ENCODE measurements around the gene FBXO30.

FBXO30 gene

DNA sequence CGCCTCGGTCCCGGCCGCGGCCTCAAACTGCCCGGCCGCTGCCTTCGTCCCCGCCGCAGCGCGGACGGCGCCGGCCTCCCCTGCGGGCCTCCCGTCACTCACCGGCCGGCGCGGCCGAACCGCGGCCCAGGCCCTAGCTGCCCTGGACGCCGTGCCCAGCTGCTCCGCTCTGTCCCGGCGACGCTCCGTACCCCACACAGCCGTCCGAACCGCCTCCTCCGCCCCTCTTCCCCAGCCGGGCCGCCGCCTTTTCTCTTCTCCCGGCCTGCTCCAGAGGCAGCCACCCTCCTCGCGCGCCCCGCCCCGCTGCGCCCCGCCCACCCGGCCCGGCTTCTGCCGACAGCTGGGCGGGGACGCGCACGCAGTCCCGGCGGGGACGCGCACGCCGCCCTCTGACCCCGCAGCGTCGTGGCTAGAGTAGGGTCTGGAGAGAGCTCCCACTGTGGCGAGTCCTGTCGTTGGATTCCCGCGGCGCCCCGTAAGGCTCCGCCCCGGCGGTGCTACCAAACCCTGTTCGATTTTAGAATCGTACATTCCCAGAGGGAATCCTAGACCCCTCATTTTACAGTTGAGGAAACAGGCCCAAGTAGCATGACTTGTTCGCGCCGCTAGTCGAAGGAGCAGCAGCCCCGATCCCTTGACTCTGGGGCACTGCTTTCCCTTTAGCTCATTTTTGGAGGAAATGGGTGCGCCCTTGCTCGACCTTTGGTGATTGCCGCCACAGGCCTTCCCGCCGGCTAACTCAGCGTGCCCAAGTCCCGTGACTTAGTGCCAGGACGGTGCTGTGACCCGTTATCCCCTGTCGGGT is at the start of gene FBXO30:
Gene FBXO30 (minus strand): TSS at position 295 of the 808 bp plus-strand sequence. CDS start 8,390 bp downstream, outside the sequence.
- no peaks in the 10 kb centered on the region for H3K9me3 ChIP-seq (ENCODE audit: control insufficient read depth, insufficient read depth, low read length)
- H3K9ac ChIP-seq (ENCODE audit: low read depth, low read length), result peak within 1 kb of the TSS; percentile 92
- peak within 1 kb of the TSS; percentile 87 for H3K4me3 ChIP-seq (ENCODE audit: low read depth, low read length)
- H3K27me3 ChIP-seq (ENCODE audit: control insufficient read depth, insufficient read depth, low read length), result no peaks in the 10 kb centered on the region
- H3K36me3 ChIP-seq (ENCODE audit: control insufficient read depth, insufficient read depth, low read length), result no peaks in the 10 kb centered on the region
- peaks cover 16% of the 10 kb centered on the region for H3K4me1 ChIP-seq (ENCODE audit: control insufficient read depth, insufficient read depth, low read length)

DNA sequence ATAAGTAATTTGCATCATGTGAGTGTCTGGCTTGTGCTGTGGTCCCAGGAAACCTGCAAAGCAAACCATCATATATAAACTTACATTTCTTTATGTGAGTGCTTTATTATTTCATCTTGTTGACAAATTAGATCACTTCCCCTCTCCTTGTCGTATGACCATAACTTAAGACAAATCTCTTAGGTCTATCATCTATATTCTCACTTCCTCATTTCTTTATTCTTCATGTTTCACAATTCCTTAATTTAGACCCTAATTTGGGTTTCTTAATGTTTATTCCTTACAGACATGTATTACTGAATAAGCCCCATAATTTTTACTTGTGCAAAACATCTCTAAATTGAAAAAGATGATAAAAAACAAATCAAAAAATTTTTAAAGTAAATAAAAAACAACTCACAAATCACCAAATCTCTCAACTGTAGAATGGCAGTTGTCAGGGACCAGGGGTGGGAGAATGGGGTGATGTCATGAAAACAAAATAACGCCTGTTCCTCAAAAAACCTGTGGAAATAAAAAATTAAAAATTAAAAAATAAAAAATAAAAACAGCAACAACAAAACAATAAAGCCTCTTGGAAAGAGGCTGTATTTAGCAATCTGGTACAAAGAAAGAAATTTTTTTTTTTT is 49.5 kb upstream of the FBXO30 start:
- H3K36me3 ChIP-seq (ENCODE audit: control insufficient read depth, insufficient read depth, low read length), result no peaks in the 10 kb centered on the region
- H3K9ac ChIP-seq (ENCODE audit: low read depth, low read length), result no peak overlapping the region
- H3K4me3 ChIP-seq (ENCODE audit: low read depth, low read length), result no peak overlapping the region
- no peaks in the 10 kb centered on the region for H3K9me3 ChIP-seq (ENCODE audit: control insufficient read depth, insufficient read depth, low read length)
- H3K27me3 ChIP-seq (ENCODE audit: control insufficient read depth, insufficient read depth, low read length), result no peaks in the 10 kb centered on the region
- no peaks in the 10 kb centered on the region for H3K4me1 ChIP-seq (ENCODE audit: control insufficient read depth, insufficient read depth, low read length)

DNA sequence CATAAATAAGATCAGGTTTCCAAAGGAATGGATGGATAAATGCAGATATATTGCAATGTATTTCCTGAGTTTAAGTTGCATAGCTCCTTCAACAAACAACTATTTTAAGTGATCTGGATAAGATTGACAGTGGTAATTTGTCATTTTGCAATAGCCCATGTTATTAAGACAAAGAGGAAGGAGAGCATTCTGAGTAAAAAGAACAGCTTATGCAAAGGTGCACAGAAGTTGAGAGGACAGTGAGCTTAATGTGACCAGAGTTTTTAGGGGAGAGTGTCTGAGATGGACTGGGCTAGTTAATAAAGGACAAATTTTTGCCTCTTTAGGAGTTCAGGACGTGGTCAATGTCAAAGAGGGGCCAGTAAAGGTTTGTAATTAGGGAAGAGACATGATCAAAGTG is 48.8 kb upstream of the FBXO30 start:
- no peaks in the 10 kb centered on the region for H3K36me3 ChIP-seq (ENCODE audit: control insufficient read depth, insufficient read depth, low read length)
- no peaks in the 10 kb centered on the region for H3K9me3 ChIP-seq (ENCODE audit: control insufficient read depth, insufficient read depth, low read length)
- H3K4me3 ChIP-seq (ENCODE audit: low read depth, low read length), result no peak overlapping the region
- no peaks in the 10 kb centered on the region for H3K27me3 ChIP-seq (ENCODE audit: control insufficient read depth, insufficient read depth, low read length)
- no peak overlapping the region for H3K9ac ChIP-seq (ENCODE audit: low read depth, low read length)
- no peaks in the 10 kb centered on the region for H3K4me1 ChIP-seq (ENCODE audit: control insufficient read depth, insufficient read depth, low read length)

- Histone ChIP-seq H3K4me1 (ENCODE audit: control insufficient read depth, insufficient read depth, low read length) (no peaks in the 10 kb centered on the region), H3K4me3 (ENCODE audit: low read depth, low read length) (no peak overlapping the region)
These were observed 46.0 kb upstream of the FBXO30 start for GRCh38 chr6:145860562-145860961.

DNA sequence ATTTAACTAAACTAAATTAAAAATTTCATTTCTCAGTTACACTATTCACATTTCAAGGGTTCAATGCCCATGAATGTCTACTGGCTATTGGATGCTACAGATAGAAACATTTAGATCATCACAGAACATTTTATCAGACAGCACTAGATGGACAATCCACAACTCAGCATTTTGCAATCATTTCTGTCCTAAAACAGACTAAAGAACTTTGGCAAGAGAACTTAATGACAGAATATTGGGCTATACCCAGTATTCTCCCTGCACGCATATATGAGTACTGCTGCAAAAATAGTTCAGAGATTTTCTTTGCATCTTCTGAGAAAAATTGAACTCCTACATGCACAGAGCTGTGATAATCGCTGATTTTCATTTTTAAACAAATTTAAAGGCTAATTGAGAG is 36.1 kb upstream of the FBXO30 start:
- H3K9ac ChIP-seq (ENCODE audit: low read depth, low read length), result no peak overlapping the region
- no peaks in the 10 kb centered on the region for H3K4me1 ChIP-seq (ENCODE audit: control insufficient read depth, insufficient read depth, low read length)
- H3K36me3 ChIP-seq (ENCODE audit: control insufficient read depth, insufficient read depth, low read length), result no peaks in the 10 kb centered on the region
- no peaks in the 10 kb centered on the region for H3K9me3 ChIP-seq (ENCODE audit: control insufficient read depth, insufficient read depth, low read length)
- no peak overlapping the region for H3K4me3 ChIP-seq (ENCODE audit: low read depth, low read length)
- no peaks in the 10 kb centered on the region for H3K27me3 ChIP-seq (ENCODE audit: control insufficient read depth, insufficient read depth, low read length)

More at GRCh38 chr6:145860562-145860961, 46.0 kb upstream of the FBXO30 start:
- Histone ChIP-seq H3K36me3 (ENCODE audit: control insufficient read depth, insufficient read depth, low read length) (no peaks in the 10 kb centered on the region), H3K9ac (ENCODE audit: low read depth, low read length) (no peak overlapping the region), H3K9me3 (ENCODE audit: control insufficient read depth, insufficient read depth, low read length) (no peaks in the 10 kb centered on the region), H3K27me3 (ENCODE audit: control insufficient read depth, insufficient read depth, low read length) (no peaks in the 10 kb centered on the region)

DNA sequence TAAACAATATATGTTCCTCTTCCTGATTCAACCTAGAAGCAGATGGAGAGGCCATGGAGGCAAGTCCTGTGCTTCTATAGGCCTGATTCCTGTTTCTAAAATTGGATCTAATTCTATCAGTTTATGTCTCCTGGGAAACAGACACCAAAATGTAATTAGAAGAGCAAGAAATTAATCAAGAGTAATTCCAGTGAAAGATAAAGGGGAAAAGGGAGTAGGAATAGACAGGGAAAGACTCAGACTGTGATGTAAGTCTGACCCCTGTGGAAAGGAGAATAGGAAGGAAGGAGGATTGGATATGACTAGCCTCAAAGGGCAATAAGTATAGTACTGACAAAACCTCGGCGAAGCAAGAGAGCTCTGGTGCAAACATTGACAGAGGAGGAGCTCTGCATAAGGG is 33.9 kb upstream of the FBXO30 start:
- Histone ChIP-seq H3K36me3 (ENCODE audit: control insufficient read depth, insufficient read depth, low read length) (no peaks in the 10 kb centered on the region), H3K27me3 (ENCODE audit: control insufficient read depth, insufficient read depth, low read length) (no peaks in the 10 kb centered on the region), H3K9ac (ENCODE audit: low read depth, low read length) (no peak overlapping the region), H3K9me3 (ENCODE audit: control insufficient read depth, insufficient read depth, low read length) (no peaks in the 10 kb centered on the region), H3K4me1 (ENCODE audit: control insufficient read depth, insufficient read depth, low read length) (no peaks in the 10 kb centered on the region), H3K4me3 (ENCODE audit: low read depth, low read length) (no peak overlapping the region)

GRCh38 chr6:145845557-145845956 is 31.0 kb upstream of the FBXO30 start:
- Histone ChIP-seq H3K27me3 (ENCODE audit: control insufficient read depth, insufficient read depth, low read length) (no peaks in the 10 kb centered on the region), H3K9ac (ENCODE audit: low read depth, low read length) (no peak overlapping the region), H3K4me3 (ENCODE audit: low read depth, low read length) (no peak overlapping the region), H3K36me3 (ENCODE audit: control insufficient read depth, insufficient read depth, low read length) (no peaks in the 10 kb centered on the region), H3K9me3 (ENCODE audit: control insufficient read depth, insufficient read depth, low read length) (no peaks in the 10 kb centered on the region), H3K4me1 (ENCODE audit: control insufficient read depth, insufficient read depth, low read length) (no peaks in the 10 kb centered on the region)

- Histone ChIP-seq H3K36me3 (ENCODE audit: control insufficient read depth, insufficient read depth, low read length) (no peaks in the 10 kb centered on the region), H3K9ac (ENCODE audit: low read depth, low read length) (no peak overlapping the region), H3K9me3 (ENCODE audit: control insufficient read depth, insufficient read depth, low read length) (no peaks in the 10 kb centered on the region)
These were observed 30.4 kb upstream of the FBXO30 start for GRCh38 chr6:145844933-145845540.

DNA sequence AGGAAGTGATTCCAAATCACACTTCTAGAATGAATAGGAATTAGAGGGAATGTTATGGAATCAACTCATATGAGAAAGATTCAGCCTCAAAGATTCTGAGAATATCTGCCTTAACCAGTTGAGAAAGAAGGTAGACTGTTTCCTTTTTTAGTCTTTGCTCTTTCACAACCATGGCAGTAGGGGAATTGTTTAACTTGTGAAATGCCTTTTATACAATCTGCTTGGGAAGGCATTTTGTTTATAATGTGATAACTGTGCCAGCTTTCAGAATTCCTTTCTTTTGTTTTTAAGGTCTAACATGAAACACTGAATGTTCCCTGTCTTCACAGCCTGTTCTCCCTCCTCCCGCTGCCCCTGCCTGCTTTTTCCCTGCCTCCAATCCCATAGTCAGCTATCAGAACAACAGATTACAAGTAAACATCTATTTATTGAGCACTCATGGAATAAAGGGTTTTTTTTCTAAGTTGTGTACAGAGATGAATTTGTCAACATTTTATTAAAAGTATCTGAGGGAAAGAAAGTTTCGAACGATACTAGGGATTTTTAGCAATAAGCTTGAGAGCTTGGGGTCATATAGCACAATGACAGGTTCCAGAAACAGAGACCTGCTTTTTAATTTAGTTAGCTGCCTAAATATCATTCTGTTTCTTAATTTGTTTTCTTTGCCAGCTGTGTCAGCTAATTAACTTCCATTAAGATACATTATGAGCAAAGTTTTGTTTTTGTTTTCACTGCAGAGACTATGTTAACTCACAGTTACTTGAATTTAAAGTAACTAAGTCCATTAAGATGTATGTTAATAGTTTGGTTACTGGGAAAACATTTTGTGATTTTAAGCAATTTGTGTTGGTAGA is 28.3 kb upstream of the FBXO30 start:
- Histone ChIP-seq H3K9ac (ENCODE audit: low read depth, low read length) (no peak overlapping the region), H3K27me3 (ENCODE audit: control insufficient read depth, insufficient read depth, low read length) (no peaks in the 10 kb centered on the region), H3K9me3 (ENCODE audit: control insufficient read depth, insufficient read depth, low read length) (no peaks in the 10 kb centered on the region), H3K36me3 (ENCODE audit: control insufficient read depth, insufficient read depth, low read length) (no peaks in the 10 kb centered on the region), H3K4me1 (ENCODE audit: control insufficient read depth, insufficient read depth, low read length) (no peaks in the 10 kb centered on the region), H3K4me3 (ENCODE audit: low read depth, low read length) (no peak overlapping the region)

More at GRCh38 chr6:145844933-145845540, 30.4 kb upstream of the FBXO30 start:
- H3K27me3 ChIP-seq (ENCODE audit: control insufficient read depth, insufficient read depth, low read length), result no peaks in the 10 kb centered on the region
- no peak overlapping the region for H3K4me3 ChIP-seq (ENCODE audit: low read depth, low read length)
- H3K4me1 ChIP-seq (ENCODE audit: control insufficient read depth, insufficient read depth, low read length), result no peaks in the 10 kb centered on the region

DNA sequence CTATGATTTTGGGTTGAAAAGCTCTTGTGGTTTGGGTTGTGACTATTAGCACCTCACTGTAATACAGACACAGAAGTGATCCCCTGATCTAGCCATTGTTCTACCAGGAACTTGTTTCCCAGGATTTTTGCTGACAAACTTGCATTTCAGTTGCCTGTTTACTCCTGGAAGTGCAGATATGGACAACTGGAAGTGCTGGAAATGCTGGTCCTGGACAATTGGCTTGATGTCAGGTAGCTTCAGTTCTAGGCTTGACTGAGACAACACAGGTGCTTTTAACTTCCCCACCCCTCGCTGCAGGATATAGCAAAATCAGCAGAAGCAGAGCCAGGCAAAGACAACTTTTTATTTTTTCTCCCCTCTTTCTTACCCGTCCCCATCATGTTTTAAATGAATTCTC is 27.1 kb upstream of the FBXO30 start:
- no peaks in the 10 kb centered on the region for H3K4me1 ChIP-seq (ENCODE audit: control insufficient read depth, insufficient read depth, low read length)
- H3K4me3 ChIP-seq (ENCODE audit: low read depth, low read length), result no peak overlapping the region
- H3K9ac ChIP-seq (ENCODE audit: low read depth, low read length), result no peak overlapping the region
- no peaks in the 10 kb centered on the region for H3K9me3 ChIP-seq (ENCODE audit: control insufficient read depth, insufficient read depth, low read length)
- no peaks in the 10 kb centered on the region for H3K27me3 ChIP-seq (ENCODE audit: control insufficient read depth, insufficient read depth, low read length)
- H3K36me3 ChIP-seq (ENCODE audit: control insufficient read depth, insufficient read depth, low read length), result no peaks in the 10 kb centered on the region

GRCh38 chr6:145839653-145840052 is 25.1 kb upstream of the FBXO30 start:
- H3K4me3 ChIP-seq (ENCODE audit: low read depth, low read length), result no peak overlapping the region
- no peaks in the 10 kb centered on the region for H3K4me1 ChIP-seq (ENCODE audit: control insufficient read depth, insufficient read depth, low read length)
- H3K27me3 ChIP-seq (ENCODE audit: control insufficient read depth, insufficient read depth, low read length), result no peaks in the 10 kb centered on the region
- H3K36me3 ChIP-seq (ENCODE audit: control insufficient read depth, insufficient read depth, low read length), result no peaks in the 10 kb centered on the region
- H3K9me3 ChIP-seq (ENCODE audit: control insufficient read depth, insufficient read depth, low read length), result no peaks in the 10 kb centered on the region
- no peak overlapping the region for H3K9ac ChIP-seq (ENCODE audit: low read depth, low read length)
